Hepatic stellate cell (primary cell): ENCODE results near the gene TPI1.
A peak's percentile ranks its signal among the peaks of the same experiment; 100 is the strongest.
"Not testable (repeated sequence)": the region's sequence is repeated elsewhere in the genome, so short reads cannot be mapped to it uniquely, and the experiment has no call there.

ENCODE experiments used
- DNase-seq: peaks from one replicate; pipeline ENCODE4 v3.0.0; 2011; ENCODE audit warnings: low spot score

The TPI1 gene

GRCh38 chr12:6894321-6894720 is 27.0 kb downstream of the TPI1 start:
- no peak for DNase-seq

GRCh38 chr12:6896846-6897435 is 29.6 kb downstream of the TPI1 start:
- no peak for DNase-seq

DNA sequence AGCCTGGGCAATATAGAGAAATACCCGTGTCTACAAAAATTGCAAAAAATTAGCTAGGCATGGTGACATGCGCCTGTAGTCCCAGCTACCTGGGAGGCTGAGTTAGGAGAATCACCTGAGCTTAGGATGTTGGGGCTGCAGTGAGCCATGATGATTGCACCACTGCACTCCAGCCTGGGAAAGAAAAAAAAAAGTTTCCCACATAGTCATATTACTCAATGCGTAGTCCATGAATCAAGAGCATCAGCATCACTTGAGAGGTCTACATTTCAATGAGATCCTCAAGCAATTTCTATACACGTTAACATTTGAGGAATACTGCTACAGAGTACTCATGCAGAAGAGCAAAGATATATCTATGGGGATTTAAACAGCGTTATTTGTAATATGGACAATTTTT is 32.1 kb downstream of the TPI1 start:
- DNase-seq: no peak

- DNase-seq: peak; percentile 28
Measured at GRCh38 chr12:6899837-6900519, 32.6 kb downstream of the TPI1 start.

GRCh38 chr12:6902448-6902847 is 35.1 kb downstream of the TPI1 start:
- no peak for DNase-seq

- no peak for DNase-seq
Measured at GRCh38 chr12:6903722-6904121, 36.4 kb downstream of the TPI1 start.

DNA sequence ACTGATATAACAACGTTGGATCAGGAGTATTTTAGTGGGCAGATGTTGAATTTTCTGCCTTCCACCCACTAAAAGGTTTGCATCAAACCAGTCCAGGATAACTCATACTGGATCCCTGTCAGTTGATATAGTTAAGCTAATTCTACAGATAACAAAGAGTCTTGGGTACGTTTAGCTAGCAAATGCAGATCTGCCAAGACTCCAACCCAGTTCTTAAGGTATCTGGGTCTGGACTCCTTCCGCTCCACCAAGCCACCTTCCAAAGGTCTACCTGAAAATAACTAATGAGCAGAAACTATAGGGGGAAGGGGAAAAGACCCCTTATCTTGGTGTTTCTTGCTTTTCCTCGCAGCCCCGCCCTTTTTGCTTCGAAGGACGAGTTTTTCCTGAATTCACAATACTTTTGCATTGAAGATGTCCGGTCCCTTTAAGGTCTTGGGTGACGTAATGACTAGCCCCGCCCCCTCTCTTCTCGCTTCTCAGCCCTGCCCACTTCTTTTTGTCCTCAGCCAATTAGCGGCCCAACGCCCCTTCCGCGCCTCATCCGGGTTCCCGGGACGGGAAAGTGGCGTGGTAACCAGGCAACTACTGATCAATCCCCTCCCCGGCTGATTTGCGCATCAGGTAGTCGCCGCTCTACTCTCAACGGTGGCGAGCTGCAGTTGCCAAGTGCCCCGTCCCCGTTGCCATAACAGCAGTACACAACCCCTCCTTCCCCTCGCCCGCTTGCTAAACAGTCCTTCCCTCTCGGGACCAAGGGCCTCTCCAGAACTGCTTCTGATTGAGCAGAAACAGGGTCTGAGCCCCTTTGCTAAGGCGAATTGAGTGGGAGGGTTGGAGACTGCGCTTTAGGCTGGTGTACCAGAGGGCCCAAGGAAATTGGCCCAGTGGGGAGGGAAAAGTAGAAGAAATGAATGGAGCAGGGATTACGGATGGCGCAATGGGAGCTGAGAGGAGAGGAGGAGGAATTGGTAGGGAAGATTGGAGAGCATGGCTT is 37.2 kb downstream of the TPI1 start, which contains the start of gene LRRC23:
TSS of gene LRRC23 (plus strand) at position 543 of the 997 bp plus-strand sequence. CDS start 812 bp downstream, outside the sequence.
- peak; percentile 91 for DNase-seq

DNA sequence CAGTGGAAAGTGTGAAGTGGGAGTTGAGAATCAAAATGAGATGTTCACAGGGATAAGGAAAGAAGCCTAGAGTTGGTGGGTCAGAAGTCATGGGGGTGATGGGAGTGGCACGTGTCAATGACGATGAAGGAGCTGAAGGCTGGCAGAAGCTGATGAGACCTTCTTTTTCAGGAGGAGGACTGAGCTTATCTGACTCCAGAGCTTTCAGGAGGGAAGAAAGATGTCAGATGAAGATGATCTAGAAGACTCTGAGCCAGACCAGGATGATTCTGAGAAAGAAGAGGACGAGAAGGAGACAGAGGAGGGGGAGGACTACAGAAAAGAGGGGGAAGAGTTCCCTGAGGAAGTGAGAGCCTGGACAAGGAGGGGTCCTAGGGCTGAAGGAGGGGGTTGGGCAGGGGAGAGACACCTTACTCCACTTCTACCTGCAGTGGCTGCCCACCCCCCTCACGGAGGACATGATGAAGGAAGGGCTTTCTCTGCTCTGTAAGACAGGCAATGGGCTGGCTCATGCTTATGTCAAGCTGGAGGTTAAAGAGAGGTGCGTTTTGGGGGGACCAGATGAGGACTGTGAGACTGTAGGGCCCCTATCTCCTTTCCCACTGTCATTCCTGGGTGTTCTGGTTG is 38.2 kb downstream of the TPI1 start:
- no peak for DNase-seq

DNA sequence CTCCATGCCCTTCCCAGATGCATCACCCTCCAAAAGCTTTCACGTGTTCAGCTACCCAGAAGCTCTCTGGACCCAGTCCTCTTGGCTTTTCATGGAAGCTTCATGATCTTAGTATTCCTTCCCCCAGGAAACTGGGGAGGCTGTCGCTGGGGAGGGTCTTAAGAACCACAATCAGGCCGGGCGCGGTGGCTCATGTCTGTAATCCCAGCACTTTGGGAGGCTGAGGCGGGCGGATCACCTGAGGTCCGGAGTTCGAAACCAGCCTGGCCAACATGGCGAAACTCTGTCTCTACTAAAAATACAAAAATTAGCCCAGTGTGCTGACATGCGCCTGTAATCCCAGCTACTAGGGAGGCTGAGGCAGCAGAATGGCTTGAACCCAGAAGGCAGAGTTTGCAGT is 40.8 kb downstream of the TPI1 start:
- not testable (repeated sequence) for DNase-seq

- no peak for DNase-seq
Measured at GRCh38 chr12:6909421-6910145, 42.3 kb downstream of the TPI1 start.

- no peak for DNase-seq
Measured at GRCh38 chr12:6912164-6912935, 45.0 kb downstream of the TPI1 start.

- DNase-seq: peak; percentile 85
Measured at GRCh38 chr12:6914246-6914946, 47.1 kb downstream of the TPI1 start, which contains the start of gene ENO2. Gene ENO2 (plus strand): TSS chr12:6914580. CDS start chr12:6915833, 1,253 bp downstream.

DNA sequence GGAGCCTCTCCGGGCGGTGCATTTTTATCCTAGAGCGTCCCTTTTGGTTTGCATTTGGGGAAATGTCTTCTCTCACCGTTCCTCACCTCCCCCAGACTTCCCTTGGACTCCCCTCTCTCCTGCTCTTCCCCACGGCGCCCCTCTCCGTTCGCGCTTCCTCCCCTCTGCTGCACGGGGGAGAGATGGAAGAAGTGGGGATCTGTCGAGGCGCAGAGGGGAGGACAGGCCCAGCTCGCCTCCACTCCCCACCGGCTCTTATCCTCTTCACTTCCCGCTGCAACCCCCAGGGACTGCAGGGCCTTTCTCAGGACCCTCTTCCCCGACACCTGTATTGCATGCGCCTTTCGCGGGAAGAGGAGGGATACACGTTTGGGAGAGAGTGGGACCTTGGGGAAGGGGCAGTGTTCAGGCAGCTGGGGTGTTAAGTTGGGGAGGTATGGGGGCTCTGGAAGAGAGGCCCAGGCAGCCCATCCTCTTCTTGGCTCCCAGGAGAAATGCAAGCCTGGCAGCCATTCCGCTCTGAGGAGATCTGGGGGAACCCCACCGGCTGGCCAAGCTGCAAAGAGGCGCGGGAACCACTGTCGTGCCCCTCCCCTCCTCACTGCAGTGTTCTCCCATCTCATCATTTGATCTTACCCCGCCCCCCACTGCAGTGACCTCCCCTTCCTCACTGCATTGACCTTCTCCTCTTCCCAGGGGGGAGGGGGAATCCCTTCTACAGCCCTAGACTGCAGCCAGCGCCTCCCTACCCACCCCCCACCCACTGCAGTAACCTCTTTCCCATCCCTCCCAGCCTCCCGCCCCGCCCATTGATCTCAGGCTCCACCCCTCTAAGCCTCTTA is 47.8 kb downstream of the TPI1 start:
- no peak for DNase-seq

DNA sequence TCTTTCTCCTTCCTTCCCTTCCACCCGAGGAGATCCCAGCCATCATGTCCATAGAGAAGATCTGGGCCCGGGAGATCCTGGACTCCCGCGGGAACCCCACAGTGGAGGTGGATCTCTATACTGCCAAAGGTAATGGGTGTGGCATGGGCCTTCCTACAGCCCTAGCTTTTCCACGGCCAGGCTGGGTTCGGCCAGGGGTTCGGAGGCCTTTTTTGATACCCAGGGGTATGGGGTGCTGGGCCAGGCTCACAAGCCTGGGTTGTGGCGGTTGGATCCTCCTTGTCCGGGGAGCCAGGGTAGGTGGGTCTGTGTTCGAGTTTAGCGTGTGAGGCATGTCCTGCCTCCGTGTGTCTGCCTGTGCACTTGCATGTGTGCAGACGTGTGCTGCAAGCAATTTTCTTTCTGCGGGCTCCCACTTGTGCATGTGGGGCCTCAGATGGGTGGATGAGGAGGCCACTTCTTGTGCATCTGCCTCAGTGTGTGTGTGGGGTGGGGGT is 48.5 kb downstream of the TPI1 start:
- no peak for DNase-seq

GRCh38 chr12:6916426-6917200 is 49.3 kb downstream of the TPI1 start:
- DNase-seq: no peak

- DNase-seq: no peak
Measured at GRCh38 chr12:6917491-6918231, 50.3 kb downstream of the TPI1 start.

DNA sequence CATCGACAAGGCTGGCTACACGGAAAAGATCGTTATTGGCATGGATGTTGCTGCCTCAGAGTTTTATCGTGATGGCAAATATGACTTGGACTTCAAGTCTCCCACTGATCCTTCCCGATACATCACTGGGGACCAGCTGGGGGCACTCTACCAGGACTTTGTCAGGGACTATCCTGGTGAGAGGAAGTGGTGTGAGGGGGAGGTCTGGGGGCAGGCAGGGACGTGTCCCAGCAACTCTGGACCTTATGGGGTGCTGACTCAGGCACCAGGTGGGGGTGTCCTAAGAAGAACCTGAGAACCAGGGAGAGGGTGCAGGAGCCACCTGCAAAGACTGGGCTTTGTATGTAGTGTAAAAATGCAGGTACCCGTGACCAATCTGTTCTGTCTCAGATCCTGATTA is 52.3 kb downstream of the TPI1 start:
- DNase-seq: no peak
